ENCODE measurements around the gene OR8D1. TPM values are rescaled to one million over a fixed set of nuclear protein-coding genes. Genes with fewer than 3 reads are reported as not detected.

The OR8D1 gene
- total RNA-seq, 4 donors from 2014 or later: not detected

- Histone ChIP-seq H3K36me3 (no peaks in the 10 kb centered on the region), H3K27ac (replicated peaks in 1 of 4) (no peak overlapping the region), H3K9me3 (no peaks in the 10 kb centered on the region), H3K4me3 (no peak overlapping the region), H3K27me3 (no peaks in the 10 kb centered on the region), H3K4me1 (no peaks in the 10 kb centered on the region)
- 92% methylated on average over 5 of the region's 5 CpGs for WGBS
- TF ChIP-seq EP300 (IDR thresholded peaks at IDR 0.05) (no peak), POLR2A (IDR thresholded peaks at IDR 0.05; ENCODE audit: low read depth) (no peak), CTCF (IDR thresholded peaks at IDR 0.05) (no peak), POLR2AphosphoS5 (IDR thresholded peaks at IDR 0.05) (no peak)
- intact Hi-C loops (cut with DNase I): no loop called here
- DNase-seq (ENCODE audit: extremely low spot score): no peak
Observed at GRCh38 chr11:124311269-124311668, 2.5 kb downstream of the OR8D1 start.

- Histone ChIP-seq H3K4me1 (no peaks in the 10 kb centered on the region), H3K27ac (replicated peaks in 1 of 4) (no peak overlapping the region), H3K27me3 (no peaks in the 10 kb centered on the region), H3K4me3 (no peak overlapping the region), H3K9me3 (no peaks in the 10 kb centered on the region), H3K36me3 (no peaks in the 10 kb centered on the region)
- intact Hi-C loops (cut with DNase I): no loop called here
- TF ChIP-seq EP300 (IDR thresholded peaks at IDR 0.05) (no peak), POLR2AphosphoS5 (IDR thresholded peaks at IDR 0.05) (no peak), CTCF (IDR thresholded peaks at IDR 0.05) (no peak), POLR2A (IDR thresholded peaks at IDR 0.05; ENCODE audit: low read depth) (no peak)
- no peak for DNase-seq (ENCODE audit: extremely low spot score)
Observed at GRCh38 chr11:124310721-124311120, 3.0 kb downstream of the OR8D1 start.

- Histone ChIP-seq H3K4me3 (no peak overlapping the region), H3K9me3 (no peaks in the 10 kb centered on the region), H3K27ac (replicated peaks in 1 of 4) (no peak overlapping the region), H3K4me1 (no peaks in the 10 kb centered on the region), H3K27me3 (no peaks in the 10 kb centered on the region), H3K36me3 (no peaks in the 10 kb centered on the region)
- intact Hi-C loops (cut with DNase I): no loop called here
- DNase-seq (ENCODE audit: extremely low spot score): no peak
- TF ChIP-seq POLR2A (IDR thresholded peaks at IDR 0.05; ENCODE audit: low read depth) (no peak), POLR2AphosphoS5 (IDR thresholded peaks at IDR 0.05) (no peak), EP300 (IDR thresholded peaks at IDR 0.05) (no peak), CTCF (IDR thresholded peaks at IDR 0.05) (no peak)
Observed at GRCh38 chr11:124307093-124307492, 6.7 kb downstream of the OR8D1 start.

GRCh38 chr11:124302347-124303125, 11.2 kb downstream of the OR8D1 start:
- Histone ChIP-seq H3K27me3 (no peaks in the 10 kb centered on the region), H3K36me3 (no peaks in the 10 kb centered on the region), H3K27ac (replicated peaks in 1 of 4) (no peak overlapping the region), H3K9me3 (no peaks in the 10 kb centered on the region), H3K4me1 (no peaks in the 10 kb centered on the region), H3K4me3 (no peak overlapping the region)
- intact Hi-C loops (cut with DNase I): no loop called here
- 56% methylated on average over 3 of the region's 3 CpGs for WGBS
- no peak for DNase-seq (ENCODE audit: extremely low spot score)
- TF ChIP-seq CTCF (IDR thresholded peaks at IDR 0.05) (no peak), POLR2A (IDR thresholded peaks at IDR 0.05; ENCODE audit: low read depth) (no peak), EP300 (IDR thresholded peaks at IDR 0.05) (no peak), POLR2AphosphoS5 (IDR thresholded peaks at IDR 0.05) (no peak)

GRCh38 chr11:124301548-124301947, 12.2 kb downstream of the OR8D1 start:
- Histone ChIP-seq H3K27ac (replicated peaks in 1 of 4) (no peak overlapping the region), H3K27me3 (no peaks in the 10 kb centered on the region), H3K4me3 (no peak overlapping the region), H3K36me3 (no peaks in the 10 kb centered on the region), H3K9me3 (no peaks in the 10 kb centered on the region), H3K4me1 (no peaks in the 10 kb centered on the region)
- 47% methylated on average over 3 of the region's 3 CpGs for WGBS
- intact Hi-C loops (cut with DNase I): no loop called here
- no peak for DNase-seq (ENCODE audit: extremely low spot score)
- TF ChIP-seq EP300 (IDR thresholded peaks at IDR 0.05) (no peak), POLR2A (IDR thresholded peaks at IDR 0.05; ENCODE audit: low read depth) (no peak), POLR2AphosphoS5 (IDR thresholded peaks at IDR 0.05) (no peak), CTCF (IDR thresholded peaks at IDR 0.05) (no peak)

All from esophagus muscularis mucosa (tissue), 4 donors.